Esophagus (tissue), 2 donors: Measurements from ENCODE around the gene ERC2. TPM values are rescaled to one million over a fixed set of nuclear protein-coding genes. Genes with fewer than 3 reads are reported as not detected.
"Not testable (repeated sequence)": the region's sequence is repeated elsewhere in the genome, so short reads cannot be mapped to it uniquely, and the experiment has no call there.

Source experiments
- H3K27ac ChIP-seq, 2 donors: one replicate each; pipeline ENCODE4 v1.5.1; 2013; ENCODE audit warnings: low read depth in 2 of 2, mild to moderate bottlenecking in 2 of 2, inconsistent platforms in 1 of 2, low read length in 1 of 2, moderate library complexity in 1 of 2
- H3K27me3 ChIP-seq, 2 donors: one replicate each; pipeline ENCODE4 v1.6.1; 2013; ENCODE audit warnings: low read length in 2 of 2, control low read depth in 1 of 2, mild to moderate bottlenecking in 1 of 2; ENCODE audit not compliant: insufficient read depth in 2 of 2, control insufficient read depth in 1 of 2
- H3K36me3 ChIP-seq, 2 donors: one replicate each; pipeline ENCODE4 v1.6.1; 2013; ENCODE audit warnings: low read length in 1 of 2; ENCODE audit not compliant: control insufficient read depth in 2 of 2, insufficient read depth in 2 of 2
- H3K4me1 ChIP-seq, 2 donors: one replicate each; pipeline ENCODE4 v1.6.1; 2013; ENCODE audit warnings: low read length in 1 of 2; ENCODE audit not compliant: control insufficient read depth in 2 of 2, insufficient read depth in 2 of 2
- H3K4me3 ChIP-seq, 2 donors: one replicate each; pipeline ENCODE4 v1.5.1; 2013; ENCODE audit warnings: low read length in 2 of 2, mild to moderate bottlenecking in 2 of 2, low read depth in 1 of 2, moderate library complexity in 1 of 2
- H3K9me3 ChIP-seq, 2 donors: one replicate each; pipeline ENCODE4 v1.6.1; 2013; ENCODE audit warnings: mild to moderate bottlenecking in 2 of 2, low read depth in 1 of 2, low read length in 1 of 2, moderate library complexity in 1 of 2; ENCODE audit not compliant: control insufficient read depth in 2 of 2, insufficient read depth in 1 of 2
- WGBS, 2 donors: extraction: QIAGEN DNeasy Blood & Tissue Kit; methylation state at CpG; one replicate each; pipeline ENCODE4 v1.1.7; 2013; 5-methylcytosine and 5-hydroxymethylcytosine counted together
- polyA plus RNA-seq, 2 donors: library from polyadenylated mRNA; stranded (reverse); fragments of 200-250 nt; gene quantifications; one replicate each; pipeline ENCODE4 v1.2.3, GENCODE V29; 2013
- donor health status: healthy with polysubstance abuse.
- donor health status: Bipolar disorder and iron deficiency.

ERC2 gene
- under 1 TPM; 0.18 to 0.20 TPM for polyA plus RNA-seq

- no peak within 1 kb of the TSS for H3K27ac ChIP-seq
- H3K4me3 ChIP-seq, result peak within 1 kb of the TSS; percentile 47 to 57
- H3K9me3 ChIP-seq, result no peaks in the 10 kb centered on the region
- 4 to 6% methylated on average over 49 to 82 of the region's 82 CpGs for WGBS, 2 donors
- H3K27me3 ChIP-seq, result peaks cover 0 to 4% of the 10 kb centered on the region in 2 donors
- H3K36me3 ChIP-seq, result peaks cover 0 to 3% of the 10 kb centered on the region in 2 donors
- no peaks in the 10 kb centered on the region for H3K4me1 ChIP-seq
These were observed at the start of gene ERC2 for GRCh38 chr3:56468184-56469106. Gene ERC2 (minus strand): TSS chr3:56468467.

GRCh38 chr3:56502738-56503137, 34.5 kb upstream of the ERC2 start:
- H3K36me3 ChIP-seq, result no peaks in the 10 kb centered on the region
- 33 to 41% methylated on average over 3 of the region's 3 CpGs for WGBS, 2 donors
- H3K4me1 ChIP-seq, result no peaks in the 10 kb centered on the region
- no peaks in the 10 kb centered on the region for H3K27me3 ChIP-seq
- no peak overlapping the region for H3K27ac ChIP-seq
- no peak overlapping the region for H3K4me3 ChIP-seq
- no peaks in the 10 kb centered on the region for H3K9me3 ChIP-seq

- not testable (repeated sequence) for H3K4me1 ChIP-seq, H3K27me3 ChIP-seq, H3K4me3 ChIP-seq, H3K36me3 ChIP-seq, H3K27ac ChIP-seq, H3K9me3 ChIP-seq
- 45 to 60% methylated on average over 5 of the region's 5 CpGs for WGBS, 2 donors
These were observed 28.1 kb upstream of the ERC2 start for GRCh38 chr3:56496376-56496775.

GRCh38 chr3:56494679-56495322, 26.5 kb upstream of the ERC2 start:
- no peaks in the 10 kb centered on the region for H3K36me3 ChIP-seq
- no peaks in the 10 kb centered on the region for H3K9me3 ChIP-seq
- H3K27me3 ChIP-seq, result peaks cover 0 to 3% of the 10 kb centered on the region in 2 donors
- WGBS, 2 donors, result 2 to 3% methylated on average over 5 of the region's 5 CpGs
- H3K27ac ChIP-seq, result no peak overlapping the region
- H3K4me1 ChIP-seq, result no peaks in the 10 kb centered on the region
- H3K4me3 ChIP-seq, result no peak overlapping the region

- peaks cover 0 to 6% of the 10 kb centered on the region in 2 donors for H3K27me3 ChIP-seq
- WGBS, 2 donors, result 65 to 79% methylated on average over 2 of the region's 2 CpGs
- H3K4me3 ChIP-seq, result no peak overlapping the region
- no peaks in the 10 kb centered on the region for H3K4me1 ChIP-seq
- no peaks in the 10 kb centered on the region for H3K9me3 ChIP-seq
- no peaks in the 10 kb centered on the region for H3K36me3 ChIP-seq
- no peak overlapping the region for H3K27ac ChIP-seq
These were observed 23.3 kb upstream of the ERC2 start for GRCh38 chr3:56491566-56491965.

GRCh38 chr3:56488812-56489600, 20.7 kb upstream of the ERC2 start:
- H3K4me3 ChIP-seq, result no peak overlapping the region
- H3K4me1 ChIP-seq, result no peaks in the 10 kb centered on the region
- H3K27ac ChIP-seq, result no peak overlapping the region
- WGBS, 2 donors, result 66% methylated on average over 8 of the region's 8 CpGs
- peaks cover 0 to 6% of the 10 kb centered on the region in 2 donors for H3K27me3 ChIP-seq
- no peaks in the 10 kb centered on the region for H3K36me3 ChIP-seq
- no peaks in the 10 kb centered on the region for H3K9me3 ChIP-seq

GRCh38 chr3:56484525-56485032, 16.3 kb upstream of the ERC2 start:
- H3K27me3 ChIP-seq, result peaks cover 0 to 8% of the 10 kb centered on the region in 2 donors
- no peaks in the 10 kb centered on the region for H3K4me1 ChIP-seq
- 47 to 51% methylated on average over 2 of the region's 2 CpGs for WGBS, 2 donors
- H3K9me3 ChIP-seq, result no peaks in the 10 kb centered on the region
- no peaks in the 10 kb centered on the region for H3K36me3 ChIP-seq
- H3K27ac ChIP-seq, result no peak overlapping the region
- no peak overlapping the region for H3K4me3 ChIP-seq

GRCh38 chr3:56484122-56484521, 15.9 kb upstream of the ERC2 start:
- no peak overlapping the region for H3K27ac ChIP-seq
- H3K4me3 ChIP-seq, result no peak overlapping the region
- 43 to 60% methylated on average over 4 of the region's 4 CpGs for WGBS, 2 donors
- H3K4me1 ChIP-seq, result no peaks in the 10 kb centered on the region
- H3K9me3 ChIP-seq, result no peaks in the 10 kb centered on the region
- H3K27me3 ChIP-seq, result peaks cover 0 to 7% of the 10 kb centered on the region in 2 donors
- no peaks in the 10 kb centered on the region for H3K36me3 ChIP-seq

- no peak overlapping the region for H3K27ac ChIP-seq
- peaks cover 3% of the 10 kb centered on the region in 2 donors for H3K27me3 ChIP-seq
- H3K4me3 ChIP-seq, result no peak overlapping the region
- H3K36me3 ChIP-seq, result no peaks in the 10 kb centered on the region
- WGBS, 2 donors, result 61 to 64% methylated on average over 3 of the region's 3 CpGs
- no peaks in the 10 kb centered on the region for H3K9me3 ChIP-seq
- no peaks in the 10 kb centered on the region for H3K4me1 ChIP-seq
These were observed 9.4 kb upstream of the ERC2 start for GRCh38 chr3:56477646-56478045.
